HUES48 (cell line): ENCODE data around the gene HNRNPH3.

Experiments
- H3K27ac ChIP-seq: one replicate; pipeline ENCODE4 v1.7.0; 2013; ENCODE audit warnings: low read depth, low read length, inconsistent platforms
- H3K27me3 ChIP-seq: 2 replicates; pipeline ENCODE4 v1.6.1; 2013; ENCODE audit warnings: mild to moderate bottlenecking, low read length; ENCODE audit not compliant: control insufficient read depth, insufficient read depth
- H3K36me3 ChIP-seq: 2 replicates; pipeline ENCODE4 v1.6.1; 2013; ENCODE audit warnings: low read length; ENCODE audit not compliant: control insufficient read depth, insufficient read depth
- H3K4me1 ChIP-seq: 2 replicates; pipeline ENCODE4 v1.6.1; 2013; ENCODE audit warnings: mild to moderate bottlenecking, low read length; ENCODE audit not compliant: control insufficient read depth, insufficient read depth
- H3K4me3 ChIP-seq: 2 replicates; pipeline ENCODE4 v1.5.1; 2013; ENCODE audit warnings: mild to moderate bottlenecking, low read depth, low read length
- H3K9ac ChIP-seq: 2 replicates; pipeline ENCODE4 v1.6.1; 2013; ENCODE audit warnings: mild to moderate bottlenecking, low read depth, low read length, moderate library complexity
- H3K9me3 ChIP-seq: 2 replicates; pipeline ENCODE4 v1.6.1; 2013; ENCODE audit warnings: low read length; ENCODE audit not compliant: control insufficient read depth, insufficient read depth

The HNRNPH3 gene

DNA sequence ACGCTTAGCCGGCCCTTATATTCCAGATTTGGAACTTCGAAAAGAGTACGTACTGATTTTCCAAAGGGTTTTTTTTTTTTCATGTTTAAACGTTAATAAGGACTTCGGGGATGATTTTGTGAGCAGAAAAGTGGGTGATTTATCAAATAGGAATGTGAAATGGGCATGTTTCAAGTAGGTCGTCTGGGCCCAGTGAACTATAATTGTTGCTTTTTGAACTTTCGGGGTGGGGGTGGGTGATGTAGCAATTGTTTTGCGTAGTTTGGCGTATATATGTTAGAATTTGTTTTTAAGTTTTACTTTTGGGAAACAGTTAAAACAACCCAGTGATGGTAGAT, 1.2 kb downstream of the HNRNPH3 start:
- peaks cover 32% of the 10 kb centered on the region for H3K4me1 ChIP-seq
- H3K27me3 ChIP-seq = no peaks in the 10 kb centered on the region
- peak overlapping the region; percentile 99 for H3K9ac ChIP-seq
- peak overlapping the region; percentile 99 for H3K27ac ChIP-seq
- peaks cover 28% of the 10 kb centered on the region for H3K36me3 ChIP-seq
- H3K9me3 ChIP-seq = no peaks in the 10 kb centered on the region
- H3K4me3 ChIP-seq = peak overlapping the region; percentile 80

DNA sequence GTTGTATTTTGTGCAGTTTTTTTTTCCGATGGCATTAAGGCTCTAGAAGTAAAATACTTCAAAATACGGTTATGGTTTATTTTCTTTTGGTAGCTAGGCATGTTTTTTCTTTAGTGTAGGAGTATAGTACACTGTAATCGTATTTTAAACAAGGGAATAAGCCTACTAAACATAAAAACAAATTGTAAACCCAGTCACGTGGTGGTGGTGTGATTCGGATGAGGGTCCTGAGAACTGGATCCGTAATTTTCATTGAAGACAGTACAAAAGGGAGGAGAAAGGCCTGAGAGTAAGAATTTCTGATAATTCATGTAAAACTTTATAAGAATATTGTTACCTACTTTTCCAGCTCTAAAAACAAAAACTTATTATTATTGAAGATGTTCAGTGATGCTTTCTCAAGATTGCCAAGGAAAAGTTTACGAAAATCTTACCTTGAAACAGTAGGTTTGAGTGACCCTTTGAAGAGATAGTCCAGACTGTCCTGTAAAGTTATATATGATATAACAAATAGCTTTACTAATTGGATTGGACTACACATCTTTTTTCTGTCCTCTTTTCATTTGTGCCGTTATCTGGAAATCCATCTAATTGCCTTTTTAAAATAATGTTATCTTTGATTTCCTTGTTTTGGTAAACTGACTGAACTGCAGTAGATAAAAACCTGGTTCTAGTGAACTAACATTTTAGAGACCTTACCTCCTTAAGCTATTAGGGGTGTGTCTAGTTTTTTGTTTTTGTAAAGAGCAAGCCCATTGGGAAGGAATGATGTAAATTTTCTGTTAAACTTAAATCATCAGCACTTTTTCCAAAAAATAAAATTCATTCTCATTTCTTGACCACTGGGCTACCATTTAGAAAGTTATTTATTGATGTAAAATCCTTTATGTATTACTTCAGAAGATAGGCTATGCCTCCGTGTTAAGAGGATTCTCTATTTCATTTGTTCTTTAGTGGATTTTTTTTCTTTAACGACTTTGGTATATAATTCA, 1.9 kb downstream of the HNRNPH3 start:
- H3K36me3 ChIP-seq = peaks cover 36% of the 10 kb centered on the region
- H3K27me3 ChIP-seq = no peaks in the 10 kb centered on the region
- no peaks in the 10 kb centered on the region for H3K9me3 ChIP-seq
- H3K9ac ChIP-seq = peak overlapping the region; percentile 99
- peaks cover 25% of the 10 kb centered on the region for H3K4me1 ChIP-seq
- H3K4me3 ChIP-seq = peak overlapping the region; percentile 80
- H3K27ac ChIP-seq = peak overlapping the region; percentile 99

DNA sequence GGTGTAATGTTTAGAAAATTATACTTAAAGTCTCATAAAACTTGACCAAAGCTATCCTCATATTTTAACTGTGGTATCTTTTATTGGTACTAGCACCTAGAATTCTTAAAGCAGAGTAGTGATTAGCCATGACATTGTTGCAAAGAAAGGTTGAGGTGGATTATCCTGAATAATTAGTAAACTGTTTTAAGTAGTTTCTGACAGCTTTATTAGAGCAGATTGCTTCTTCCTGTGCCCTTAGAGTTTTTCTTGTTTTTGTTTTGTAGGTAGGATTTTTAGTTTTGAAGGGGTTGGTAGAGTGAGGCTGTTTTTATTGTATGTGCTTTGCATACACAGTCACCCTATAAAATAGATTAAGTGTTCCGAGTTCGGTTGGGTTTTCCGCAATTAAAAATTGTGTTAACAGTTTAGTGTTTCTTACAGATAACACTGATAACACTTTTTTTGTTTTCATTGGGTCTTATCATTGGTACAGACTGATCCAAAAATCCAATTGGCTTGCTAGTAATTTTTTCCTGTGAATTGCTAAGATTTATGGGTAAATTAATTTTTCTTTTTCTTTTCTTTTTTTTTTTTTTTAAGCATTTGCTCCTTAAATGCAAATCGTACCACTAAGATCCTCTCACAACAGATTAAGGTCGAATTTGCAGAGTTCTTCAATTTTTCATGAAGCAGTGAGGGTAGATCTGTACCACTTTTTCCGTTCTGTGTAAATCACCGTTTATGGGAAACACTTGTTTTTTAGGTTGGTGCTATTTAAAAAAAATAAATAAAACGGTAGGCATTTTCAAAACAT, 3.0 kb downstream of the HNRNPH3 start:
- Histone ChIP-seq H3K9ac (peak overlapping the region; percentile 99; the same call in 1 of the 2 replicates), H3K9me3 (no peaks in the 10 kb centered on the region), H3K27ac (no peak overlapping the region), H3K4me3 (peak overlapping the region; percentile 80), H3K27me3 (no peaks in the 10 kb centered on the region), H3K4me1 (peaks cover 25% of the 10 kb centered on the region), H3K36me3 (peaks cover 47% of the 10 kb centered on the region)

DNA sequence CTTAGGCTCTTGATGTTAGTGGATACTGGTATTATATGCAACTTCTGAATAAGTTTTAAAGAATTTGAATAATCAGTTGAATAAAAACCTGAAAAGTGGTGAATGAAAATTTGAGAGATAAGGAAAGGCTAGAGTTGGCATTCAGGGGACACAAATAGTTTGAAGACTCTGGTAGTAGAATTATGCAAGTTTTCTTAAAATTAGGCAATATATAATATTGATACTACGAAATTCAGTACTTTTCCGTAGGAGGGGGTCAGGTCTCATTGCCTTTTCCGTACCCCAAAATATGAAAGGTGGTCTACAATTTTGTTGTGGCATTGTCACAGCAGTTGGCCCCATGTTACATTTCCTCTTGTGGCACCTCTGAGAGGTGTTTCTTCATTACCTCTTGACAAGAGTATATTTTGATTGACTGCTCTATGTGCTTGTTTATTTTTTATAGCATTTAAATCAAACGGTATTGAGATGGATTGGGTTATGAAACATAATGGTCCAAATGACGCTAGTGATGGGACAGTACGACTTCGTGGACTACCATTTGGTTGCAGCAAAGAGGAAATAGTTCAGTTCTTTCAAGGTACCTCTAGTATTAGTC, 5.0 kb downstream of the HNRNPH3 start:
- Histone ChIP-seq H3K36me3 (peaks cover 67% of the 10 kb centered on the region), H3K9ac (no peak overlapping the region), H3K4me1 (peaks cover 19% of the 10 kb centered on the region), H3K27ac (no peak overlapping the region), H3K9me3 (no peaks in the 10 kb centered on the region), H3K27me3 (no peaks in the 10 kb centered on the region), H3K4me3 (no peak overlapping the region)

DNA sequence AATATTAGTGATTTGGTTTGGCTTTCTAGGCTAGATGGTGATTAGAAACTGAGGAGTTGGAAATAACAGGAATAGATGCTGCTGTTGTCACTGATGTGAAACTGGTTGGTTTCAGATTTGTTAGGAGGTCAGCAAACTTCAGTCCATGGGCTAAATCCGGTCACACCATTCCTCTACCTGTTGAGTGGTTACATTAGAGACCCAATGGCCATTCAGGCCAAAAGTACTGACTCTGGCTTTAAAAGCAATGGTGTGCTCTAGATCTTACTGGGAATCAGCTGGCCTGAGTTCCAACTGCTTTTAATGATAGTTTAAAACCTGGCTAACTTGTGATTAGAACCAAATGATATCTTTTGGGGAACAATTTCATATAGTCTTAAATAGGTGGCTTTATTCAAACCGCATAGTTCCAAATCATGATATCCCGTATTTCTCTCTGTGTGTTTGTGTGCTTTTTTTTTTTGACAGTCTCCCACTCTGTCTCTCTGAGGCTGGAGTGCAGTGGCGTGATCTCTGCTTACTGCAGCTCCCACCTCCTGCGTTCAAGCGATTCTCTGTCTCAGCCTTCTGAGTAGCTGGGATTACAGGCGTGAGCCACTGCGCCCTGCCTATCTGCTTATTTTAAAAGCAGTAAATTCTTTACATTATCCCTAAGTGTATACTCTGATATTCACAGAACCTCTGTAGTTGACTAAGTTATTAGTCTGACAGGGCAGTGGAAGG, 8.7 kb downstream of the HNRNPH3 start:
- H3K9ac ChIP-seq = no peak overlapping the region
- H3K27me3 ChIP-seq = no peaks in the 10 kb centered on the region
- peaks cover 96% of the 10 kb centered on the region for H3K36me3 ChIP-seq
- H3K4me1 ChIP-seq = peaks cover 10% of the 10 kb centered on the region
- H3K9me3 ChIP-seq = no peaks in the 10 kb centered on the region
- no peak overlapping the region for H3K4me3 ChIP-seq
- no peak overlapping the region for H3K27ac ChIP-seq

DNA sequence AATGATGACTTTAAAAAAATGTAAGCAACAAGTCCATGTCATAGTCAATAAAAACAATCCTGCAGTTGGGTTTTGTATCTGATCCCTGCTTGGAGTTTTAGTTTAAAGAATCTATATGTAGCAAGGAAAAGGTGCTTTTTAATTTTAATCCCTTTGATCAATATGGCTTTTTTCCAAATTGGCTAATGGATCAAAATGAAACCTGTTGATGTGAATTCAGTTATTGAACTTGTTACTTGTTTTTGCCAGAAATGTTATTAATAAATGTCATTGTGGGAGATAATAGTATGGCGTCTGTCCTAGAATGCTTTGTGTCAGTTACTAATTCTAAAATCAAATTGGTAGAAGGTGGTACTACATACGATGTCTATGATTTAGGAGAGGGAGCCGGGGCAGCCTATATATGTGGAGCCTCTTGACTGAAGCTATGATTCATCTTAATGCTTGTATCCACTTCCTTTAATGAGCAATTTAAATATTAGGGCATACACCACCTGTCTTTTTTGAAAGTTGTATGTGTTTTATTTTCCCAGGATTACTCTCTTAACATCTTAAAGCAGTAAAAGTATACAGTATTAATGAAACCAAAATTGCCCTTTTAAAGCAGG, 11.1 kb downstream of the HNRNPH3 start:
- peaks cover 85% of the 10 kb centered on the region for H3K36me3 ChIP-seq
- H3K9ac ChIP-seq = no peak overlapping the region

DNA sequence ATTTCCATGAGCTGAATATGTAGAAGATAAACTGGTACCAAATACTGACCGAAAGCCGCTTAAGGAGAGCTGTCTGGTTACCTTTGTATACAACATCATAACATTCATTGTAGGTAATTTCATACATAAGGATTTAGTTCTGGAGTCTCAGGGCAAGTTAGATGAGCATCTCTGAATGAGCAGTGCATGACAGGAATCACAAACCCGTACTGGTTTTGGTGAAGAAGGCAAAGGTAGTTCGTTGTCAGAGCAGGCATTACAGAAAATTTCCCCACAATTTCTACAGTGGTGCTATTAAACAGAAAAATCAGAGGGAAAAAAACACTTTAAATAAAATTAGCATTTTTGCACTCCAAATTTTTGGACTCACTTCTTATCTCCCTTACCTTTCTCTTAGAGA, 13.8 kb downstream of the HNRNPH3 start:
- no peaks in the 10 kb centered on the region for H3K4me1 ChIP-seq
- H3K4me3 ChIP-seq = no peak overlapping the region
- no peaks in the 10 kb centered on the region for H3K9me3 ChIP-seq
- H3K27me3 ChIP-seq = no peaks in the 10 kb centered on the region
- H3K36me3 ChIP-seq = peaks cover 61% of the 10 kb centered on the region
- H3K27ac ChIP-seq = no peak overlapping the region
- no peak overlapping the region for H3K9ac ChIP-seq

More for the DNA sequence above, 11.1 kb downstream of the HNRNPH3 start:
- Histone ChIP-seq H3K27me3 (no peaks in the 10 kb centered on the region), H3K4me1 (no peaks in the 10 kb centered on the region), H3K4me3 (no peak overlapping the region), H3K27ac (no peak overlapping the region), H3K9me3 (no peaks in the 10 kb centered on the region)

DNA sequence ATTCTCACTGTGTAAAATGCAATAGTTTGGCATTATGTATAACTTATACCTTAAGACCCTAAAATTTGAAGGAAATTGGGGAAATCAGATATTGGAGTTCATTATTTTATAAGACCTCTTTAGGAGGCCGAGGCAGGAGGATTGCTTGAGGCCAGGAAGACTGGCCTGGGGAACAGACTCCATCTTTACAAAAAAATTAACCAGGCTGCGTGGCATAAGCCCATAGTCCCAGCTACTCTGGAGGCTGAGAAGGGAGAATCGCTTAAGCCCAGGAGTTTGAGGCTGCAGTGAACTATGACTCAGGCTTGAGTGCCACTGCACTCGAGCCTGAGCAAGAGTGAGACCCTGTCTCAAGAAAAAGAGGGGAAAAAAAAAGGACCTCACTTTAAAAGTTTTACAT, 14.9 kb downstream of the HNRNPH3 start:
- H3K27me3 ChIP-seq = no peaks in the 10 kb centered on the region
- H3K4me3 ChIP-seq = no peak overlapping the region
- no peak overlapping the region for H3K9ac ChIP-seq
- no peak overlapping the region for H3K27ac ChIP-seq
- no peaks in the 10 kb centered on the region for H3K9me3 ChIP-seq
- no peaks in the 10 kb centered on the region for H3K4me1 ChIP-seq
- peaks cover 50% of the 10 kb centered on the region for H3K36me3 ChIP-seq

DNA sequence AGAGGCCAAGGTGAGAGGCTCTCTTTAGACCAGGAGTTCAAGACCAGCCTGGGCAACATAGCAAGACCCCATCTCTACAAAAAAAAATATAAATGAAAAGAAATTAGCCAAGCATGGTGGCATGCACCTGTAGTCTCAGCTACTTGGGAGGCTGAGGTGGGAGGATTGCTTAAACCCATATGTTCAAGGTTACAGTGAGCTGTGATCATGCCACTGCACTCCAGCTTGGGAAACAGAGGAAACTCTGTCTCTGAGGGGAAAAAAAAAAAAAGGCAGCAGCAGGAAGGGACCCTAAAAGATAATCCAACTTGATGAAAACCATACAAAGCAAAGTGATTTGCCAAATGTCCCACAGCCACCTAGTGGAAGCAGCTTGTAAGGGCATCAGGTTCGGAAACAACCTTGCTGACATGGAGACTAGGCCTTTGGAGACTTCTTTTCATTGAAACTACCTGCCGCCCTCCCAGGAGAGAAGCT, 16.4 kb downstream of the HNRNPH3 start:
- Histone ChIP-seq H3K4me3 (no peak overlapping the region), H3K36me3 (peaks cover 47% of the 10 kb centered on the region), H3K4me1 (no peaks in the 10 kb centered on the region)

DNA sequence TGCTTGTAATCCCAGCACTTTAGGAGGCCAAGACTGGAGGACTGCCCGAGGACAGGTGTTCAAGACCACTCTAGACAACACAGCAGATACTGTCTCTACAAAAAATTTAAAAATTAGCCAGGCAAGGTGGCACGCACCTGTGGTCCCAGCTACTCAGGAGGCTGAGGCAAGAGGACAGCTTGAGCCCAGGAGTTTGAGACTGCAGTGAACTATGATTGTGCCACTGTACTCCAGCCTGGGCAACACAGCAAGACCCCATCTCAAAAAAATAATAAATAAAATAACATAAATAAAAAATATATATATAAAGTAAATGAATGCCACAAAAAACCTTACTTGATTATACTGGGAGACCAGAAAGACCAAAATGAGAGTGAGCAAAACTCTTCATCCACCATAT, 21.7 kb downstream of the HNRNPH3 start:
- H3K9ac ChIP-seq = no peak overlapping the region
- H3K4me3 ChIP-seq = no peak overlapping the region
- no peaks in the 10 kb centered on the region for H3K4me1 ChIP-seq
- H3K9me3 ChIP-seq = no peaks in the 10 kb centered on the region
- peaks cover 27% of the 10 kb centered on the region for H3K36me3 ChIP-seq
- H3K27me3 ChIP-seq = no peaks in the 10 kb centered on the region
- H3K27ac ChIP-seq = no peak overlapping the region

More for the DNA sequence above, 16.4 kb downstream of the HNRNPH3 start:
- no peaks in the 10 kb centered on the region for H3K9me3 ChIP-seq
- H3K27me3 ChIP-seq = no peaks in the 10 kb centered on the region
- no peak overlapping the region for H3K9ac ChIP-seq
- no peak overlapping the region for H3K27ac ChIP-seq
